Smooth muscle cell (in vitro differentiated cells): Measurements from ENCODE around the gene FUT2. TPM values are rescaled to one million over a fixed set of nuclear protein-coding genes. Genes with fewer than 3 reads are reported as not detected.

Experiments used
- DNase-seq: peaks from one replicate; lab custom pipeline; 2025; ENCODE audit not compliant: unreplicated experiment; lab: John Stamatoyannopoulos, UW
- H2AFZ ChIP-seq: fragments of 200-600 bp; sonication (generic); 2 replicates; pipeline ENCODE4 v1.6.0; 2016; ENCODE audit warnings: antibody characterized with exemption, low read depth, mild to moderate bottlenecking
- H3F3A ChIP-seq: fragments of 200-600 bp; sonication (generic); 2 replicates; pipeline ENCODE4 v1.6.0; 2017; ENCODE audit warnings: antibody characterized with exemption, low read depth
- H3K27ac ChIP-seq: fragments of 200-600 bp; sonication (generic); 2 replicates; pipeline ENCODE4 v1.5.1; 2016; ENCODE audit warnings: low read depth, mild to moderate bottlenecking
- H3K27me3 ChIP-seq: fragments of 200-600 bp; sonication (generic); 2 replicates; pipeline ENCODE4 v1.6.1; 2016; ENCODE audit warnings: low read depth, mild to moderate bottlenecking
- H3K36me3 ChIP-seq: fragments of 200-600 bp; sonication (generic); 2 replicates; pipeline ENCODE4 v1.5.1; 2016; ENCODE audit warnings: low read depth
- H3K4me1 ChIP-seq: fragments of 200-600 bp; sonication (generic); 2 replicates; pipeline ENCODE4 v1.5.1; 2016; ENCODE audit warnings: low read depth
- H3K4me2 ChIP-seq: fragments of 200-600 bp; sonication (generic); 2 replicates; pipeline ENCODE4 v1.6.0; 2016; ENCODE audit warnings: mild to moderate bottlenecking
- H3K4me3 ChIP-seq: fragments of 200-600 bp; sonication (generic); 2 replicates; pipeline ENCODE4 v1.5.1; 2016; ENCODE audit warnings: mild to moderate bottlenecking
- H3K79me2 ChIP-seq: fragments of 200-600 bp; sonication (generic); 2 replicates; pipeline ENCODE4 v1.6.0; 2016; ENCODE audit warnings: low read depth, mild to moderate bottlenecking
- H3K9ac ChIP-seq: fragments of 200-600 bp; sonication (generic); 2 replicates; pipeline ENCODE4 v1.6.0; 2016; ENCODE audit warnings: low read depth
- H3K9me3 ChIP-seq: fragments of 200-600 bp; sonication (generic); replicated peaks from 2 replicates; pipeline ENCODE4 v1.5.1; 2016; ENCODE audit warnings: low read depth
- H4K20me1 ChIP-seq: fragments of 200-600 bp; sonication (generic); 2 replicates; pipeline ENCODE4 v1.6.0; 2016; ENCODE audit warnings: low read depth
- CTCF ChIP-seq: fragments of 200-600 bp; sonication (generic); IDR thresholded peaks from 2 replicates; pipeline ENCODE4 v1.5.1; 2017; ENCODE audit warnings: borderline replicate concordance, mild to moderate bottlenecking, antibody characterized with exemption; ENCODE audit not compliant: insufficient read depth, poor library complexity, severe bottlenecking
- WGBS: methylation state at CpG from one replicate; pipeline ENCODE4 v1.1.7; 2016; ENCODE audit warnings: low lambda C conversion rate; 5-methylcytosine and 5-hydroxymethylcytosine counted together
- polyA plus RNA-seq: library from polyadenylated mRNA; unstranded; fragments of >200 nt; fragmentation: Nextera tagmentation; extraction: Ambion mirVana; gene quantifications from 2 replicates; pipeline ENCODE4 v1.2.1, GENCODE V29; 2016
- total RNA-seq: library from RNA; depleted of rRNA; stranded (reverse); fragments of >200 nt; gene quantifications from 2 replicates; pipeline ENCODE4 v1.2.3, GENCODE V29; 2014

FUT2 gene
- total and polyA plus RNA-seq, 2 experiments from 2014 or later = 0.18 to 1.1 TPM

GRCh38 chr19:48648134-48648533, 47.6 kb upstream of the FUT2 start:
- Histone ChIP-seq H3K36me3 (no peaks in the 10 kb centered on the region), H3K9ac (no peak overlapping the region), H3F3A (no peaks in the 10 kb centered on the region), H3K27me3 (no peaks in the 10 kb centered on the region), H3K4me2 (no peak overlapping the region), H3K79me2 (no peaks in the 10 kb centered on the region), H4K20me1 (no peaks in the 10 kb centered on the region), H3K27ac (no peak overlapping the region), H2AFZ (no peak overlapping the region), H3K4me3 (no peak overlapping the region), H3K9me3 (no peaks in the 10 kb centered on the region), H3K4me1 (peaks cover 4% of the 10 kb centered on the region)
- no peak for TF ChIP-seq CTCF
- WGBS = 79% methylated on average over 2 of the region's 2 CpGs
- DNase-seq = no peak

GRCh38 chr19:48650974-48651682, 44.6 kb upstream of the FUT2 start:
- H3K4me1 ChIP-seq = no peaks in the 10 kb centered on the region
- DNase-seq = no peak
- WGBS = 95% methylated on average over 12 of the region's 12 CpGs
- H3K79me2 ChIP-seq = no peaks in the 10 kb centered on the region
- H3F3A ChIP-seq = no peaks in the 10 kb centered on the region
- TF ChIP-seq CTCF = no peak
- no peaks in the 10 kb centered on the region for H4K20me1 ChIP-seq
- H3K4me3 ChIP-seq = no peak overlapping the region
- H3K9ac ChIP-seq = no peak overlapping the region
- no peaks in the 10 kb centered on the region for H3K27me3 ChIP-seq
- H3K4me2 ChIP-seq = no peak overlapping the region
- H3K27ac ChIP-seq = no peak overlapping the region
- H2AFZ ChIP-seq = no peak overlapping the region
- no peaks in the 10 kb centered on the region for H3K9me3 ChIP-seq
- H3K36me3 ChIP-seq = no peaks in the 10 kb centered on the region

- Histone ChIP-seq H3K4me2 (no peak overlapping the region), H3K9ac (no peak overlapping the region), H3K4me1 (no peaks in the 10 kb centered on the region), H3K27me3 (no peaks in the 10 kb centered on the region), H3K27ac (no peak overlapping the region), H3K79me2 (no peaks in the 10 kb centered on the region), H3K9me3 (no peaks in the 10 kb centered on the region), H3F3A (no peaks in the 10 kb centered on the region), H3K36me3 (no peaks in the 10 kb centered on the region), H2AFZ (no peak overlapping the region), H4K20me1 (no peaks in the 10 kb centered on the region), H3K4me3 (no peak overlapping the region)
- 90% methylated on average over 5 of the region's 5 CpGs for WGBS
- DNase-seq = no peak
- no peak for TF ChIP-seq CTCF
Observed at GRCh38 chr19:48651683-48652048, 44.1 kb upstream of the FUT2 start.
